ENCODE data around the gene PIAS1.
"Not testable (repeated sequence)": the region's sequence is repeated elsewhere in the genome, so short reads cannot be mapped to it uniquely, and the experiment has no call there.

Gene PIAS1

GRCh38 chr15:68224546-68225250 lies 170.6 kb downstream of the PIAS1 start:
- no peak overlapping the region for H3K4me3 ChIP-seq (ENCODE audit: low read depth, low read length)
- no peak for DNase-seq (ENCODE audit: low read depth)
- no peak for TF ChIP-seq CTCF (IDR thresholded peaks at IDR 0.05; ENCODE audit: control insufficient read depth, extremely low read depth, insufficient read depth)

GRCh38 chr15:68225442-68225841 lies 171.3 kb downstream of the PIAS1 start:
- H3K4me3 ChIP-seq (ENCODE audit: low read depth, low read length); DNase-seq (ENCODE audit: low read depth): not testable (repeated sequence)

GRCh38 chr15:68227643-68228142 lies 173.6 kb downstream of the PIAS1 start:
- DNase-seq (ENCODE audit: low read depth): no peak
- H3K4me3 ChIP-seq (ENCODE audit: low read depth, low read length): peak overlapping the region; percentile 89
- no peak for TF ChIP-seq CTCF (IDR thresholded peaks at IDR 0.05; ENCODE audit: control insufficient read depth, extremely low read depth, insufficient read depth)

- H3K4me3 ChIP-seq (ENCODE audit: low read depth, low read length): peak overlapping the region; percentile 89
- TF ChIP-seq CTCF (IDR thresholded peaks at IDR 0.05; ENCODE audit: control insufficient read depth, extremely low read depth, insufficient read depth): no peak
- no peak for DNase-seq (ENCODE audit: low read depth)
Observed at GRCh38 chr15:68228143-68228970, 174.2 kb downstream of the PIAS1 start.

- H3K4me3 ChIP-seq (ENCODE audit: low read depth, low read length): peak overlapping the region; percentile 89
- DNase-seq (ENCODE audit: low read depth): no peak
- no peak for TF ChIP-seq CTCF (IDR thresholded peaks at IDR 0.05; ENCODE audit: control insufficient read depth, extremely low read depth, insufficient read depth)
Observed at GRCh38 chr15:68228971-68229385, 174.9 kb downstream of the PIAS1 start.

GRCh38 chr15:68229386-68230156 lies 175.5 kb downstream of the PIAS1 start, which contains the start of gene CLN6:
Gene CLN6 (minus strand): TSS chr15:68229728. CDS start chr15:68229584, 144 bp downstream.
- H3K4me3 ChIP-seq (ENCODE audit: low read depth, low read length): peak within 1 kb of the TSS; percentile 89
- TF ChIP-seq CTCF (IDR thresholded peaks at IDR 0.05; ENCODE audit: control insufficient read depth, extremely low read depth, insufficient read depth): no peak
- DNase-seq (ENCODE audit: low read depth): peak; percentile 30

Measured in LNCaP clone FGC (cell line).